Measurements from ENCODE around the gene BLNK.

- TF ChIP-seq EZH2 (IDR thresholded peaks at IDR 0.05; ENCODE audit: low read depth) (no peak), CTCF (conservative IDR thresholded peaks at IDR 0.05) (no peak)
Observed at GRCh38 chr10:96272316-96273280, 1.2 kb upstream of the BLNK start.
